Frontal cortex (tissue), 4 donors: ENCODE measurements around the gene MED9. TPM values are rescaled to one million over a fixed set of nuclear protein-coding genes. Genes with fewer than 3 reads are reported as not detected.
"Not testable (repeated sequence)": the region's sequence is repeated elsewhere in the genome, so short reads cannot be mapped to it uniquely, and the experiment has no call there.

ENCODE experiments used
- DNase-seq, 2 donors: peaks; one replicate each; pipeline ENCODE4 v3.0.0; 2012; ENCODE audit warnings: low spot score in 2 of 2
- FAIRE-seq: peaks from 2 replicates; lab custom pipeline; 2012; peaks lifted over from hg19 to GRCh38; lab: Jason Lieb, UNC
- total RNA-seq: library from RNA; depleted of rRNA; stranded (reverse); fragments of >200 nt; gene quantifications from one replicate; pipeline ENCODE4 v1.2.3, GENCODE V29; 2014
- donor health status: control.
- donor health status: control.
- donor health status: control.

Gene MED9
- total RNA-seq, 1 donor from 2014 or later: 12.6 TPM

DNA sequence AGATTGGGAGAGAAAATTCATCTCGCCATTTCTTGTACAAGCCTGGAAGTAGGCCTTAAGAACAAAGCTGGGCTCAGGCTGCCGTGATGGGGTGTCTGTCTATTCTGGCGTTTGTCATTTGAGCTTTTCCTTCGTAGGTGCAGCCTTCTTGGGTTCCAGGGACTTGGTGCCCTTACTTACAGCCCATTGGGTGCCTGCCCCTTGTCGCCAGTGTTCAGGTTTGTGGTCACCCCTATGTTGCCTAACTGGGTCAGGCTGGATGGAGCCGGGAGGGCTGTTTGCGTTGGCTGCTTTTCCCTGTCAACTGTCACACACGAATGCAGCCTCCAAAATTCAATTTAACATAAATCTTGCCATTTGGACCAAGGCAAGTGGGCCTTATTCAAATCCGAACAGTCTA lies 23.7 kb upstream of the MED9 start:
- FAIRE-seq (no peak), DNase-seq (no peak)

DNA sequence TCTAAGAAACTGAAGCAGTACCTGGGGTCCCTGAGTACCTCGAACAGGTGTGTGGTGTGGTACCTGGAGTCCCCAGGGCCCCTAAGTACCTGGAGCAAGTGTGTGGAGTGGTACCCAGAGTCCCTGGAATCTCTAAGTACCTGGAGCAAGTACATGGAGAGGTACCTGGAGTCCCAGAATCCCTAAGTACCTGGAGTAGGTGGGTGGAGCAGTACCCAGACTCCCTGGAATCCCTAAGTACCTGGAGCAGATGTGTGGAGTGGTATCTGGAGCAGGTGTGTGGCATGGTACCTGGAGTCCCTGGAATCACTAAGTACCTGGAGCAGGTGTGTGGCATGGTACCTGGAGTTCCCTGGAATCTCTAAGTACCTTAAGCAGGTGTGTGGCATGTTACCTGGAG lies 22.5 kb upstream of the MED9 start:
- DNase-seq (no peak), FAIRE-seq (no peak)

DNA sequence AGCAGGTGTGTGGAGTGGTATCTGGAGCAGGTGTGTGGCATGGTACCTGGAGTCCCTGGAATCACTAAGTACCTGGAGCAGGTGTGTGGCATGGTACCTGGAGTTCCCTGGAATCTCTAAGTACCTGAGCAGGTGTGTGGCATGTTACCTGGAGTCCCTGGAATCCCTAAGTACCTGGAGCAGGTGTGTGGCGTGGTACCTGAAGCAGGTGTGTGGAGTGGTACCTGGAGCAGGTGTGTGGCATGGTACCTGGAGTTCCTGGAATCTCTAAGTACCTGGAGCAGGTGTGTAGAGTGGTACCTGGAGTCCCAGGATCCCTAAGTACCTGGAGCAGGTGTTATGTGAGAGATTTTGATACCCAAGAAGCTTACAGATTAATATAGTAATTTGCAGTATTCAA lies 22.1 kb upstream of the MED9 start:
- not testable (repeated sequence) for DNase-seq, FAIRE-seq

DNA sequence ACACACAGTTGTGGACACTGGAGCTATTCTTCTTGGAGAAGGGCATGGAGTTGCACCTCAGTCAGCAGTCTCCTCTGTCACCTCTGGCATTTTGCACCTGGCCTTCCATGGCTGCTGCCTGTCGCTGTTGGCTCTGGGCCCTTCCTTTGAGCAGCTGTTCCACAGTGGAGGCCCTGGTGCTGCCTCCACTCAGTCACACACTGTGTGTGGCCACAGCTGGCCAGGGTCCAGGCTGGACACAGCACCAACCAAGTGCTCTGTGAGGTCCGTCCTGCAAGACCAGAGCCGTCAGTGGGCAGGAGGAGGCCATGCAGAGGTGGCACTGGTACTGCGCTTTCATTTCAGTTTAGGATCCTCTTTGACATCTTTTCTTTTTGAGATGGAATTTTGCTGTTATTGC lies 21.6 kb upstream of the MED9 start:
- DNase-seq: no peak
- FAIRE-seq: no peak

DNA sequence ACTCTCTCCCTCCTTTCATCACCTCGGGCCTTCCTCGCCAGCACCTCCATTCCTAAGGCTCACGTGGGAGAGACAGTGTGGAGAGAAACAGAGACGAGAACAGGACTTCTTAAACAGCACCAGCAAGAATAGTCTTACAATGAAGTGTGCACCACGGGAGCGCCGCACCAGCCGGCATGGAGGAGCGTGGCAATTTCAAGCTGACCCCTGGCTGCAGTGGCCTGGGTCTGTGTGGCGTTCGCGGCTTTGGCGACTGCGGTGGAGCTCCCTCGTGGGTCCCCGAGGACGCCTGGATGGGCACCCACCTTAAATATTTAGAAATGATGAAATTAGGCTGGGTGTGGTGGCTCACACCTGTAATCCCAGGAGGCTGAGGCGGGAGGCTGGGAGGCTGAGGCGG lies 20.5 kb upstream of the MED9 start:
- DNase-seq (no peak), FAIRE-seq (no peak)

DNA sequence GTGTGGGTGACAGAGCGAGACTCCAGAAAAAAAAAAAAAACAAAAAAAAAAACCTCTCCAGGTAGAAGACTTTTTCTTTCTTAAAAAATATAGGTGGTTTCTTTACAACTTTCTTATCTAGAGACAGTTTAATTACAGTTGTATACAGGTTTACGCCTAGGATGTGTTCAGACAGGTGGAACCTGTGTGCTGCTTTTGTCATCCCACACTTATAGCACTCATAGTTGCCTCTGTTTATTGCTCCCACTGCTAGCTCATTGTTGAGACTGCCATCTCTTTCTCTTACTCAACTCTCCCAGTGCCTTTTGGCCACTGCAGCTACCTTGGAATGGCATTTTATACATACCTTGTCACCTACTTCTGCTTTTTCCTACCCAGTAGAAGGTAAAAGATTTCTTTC lies 19.1 kb upstream of the MED9 start:
- DNase-seq: no peak
- no peak for FAIRE-seq

DNA sequence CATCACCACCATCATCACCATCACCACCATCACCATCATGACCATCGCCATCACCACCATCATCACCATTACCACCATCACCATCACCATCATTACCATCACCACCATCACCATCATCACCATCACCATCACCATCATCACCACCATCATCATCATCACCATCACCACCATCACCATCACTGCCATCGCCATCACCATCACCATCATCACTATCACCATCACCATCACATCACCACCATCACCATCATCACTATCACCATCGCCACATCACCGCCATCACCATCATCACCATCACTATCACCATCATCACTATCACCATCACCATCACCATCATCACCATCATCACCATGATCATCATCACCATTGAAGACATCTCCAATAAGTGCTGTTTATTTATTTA lies 16.8 kb upstream of the MED9 start:
- DNase-seq: no peak
- no peak for FAIRE-seq

DNA sequence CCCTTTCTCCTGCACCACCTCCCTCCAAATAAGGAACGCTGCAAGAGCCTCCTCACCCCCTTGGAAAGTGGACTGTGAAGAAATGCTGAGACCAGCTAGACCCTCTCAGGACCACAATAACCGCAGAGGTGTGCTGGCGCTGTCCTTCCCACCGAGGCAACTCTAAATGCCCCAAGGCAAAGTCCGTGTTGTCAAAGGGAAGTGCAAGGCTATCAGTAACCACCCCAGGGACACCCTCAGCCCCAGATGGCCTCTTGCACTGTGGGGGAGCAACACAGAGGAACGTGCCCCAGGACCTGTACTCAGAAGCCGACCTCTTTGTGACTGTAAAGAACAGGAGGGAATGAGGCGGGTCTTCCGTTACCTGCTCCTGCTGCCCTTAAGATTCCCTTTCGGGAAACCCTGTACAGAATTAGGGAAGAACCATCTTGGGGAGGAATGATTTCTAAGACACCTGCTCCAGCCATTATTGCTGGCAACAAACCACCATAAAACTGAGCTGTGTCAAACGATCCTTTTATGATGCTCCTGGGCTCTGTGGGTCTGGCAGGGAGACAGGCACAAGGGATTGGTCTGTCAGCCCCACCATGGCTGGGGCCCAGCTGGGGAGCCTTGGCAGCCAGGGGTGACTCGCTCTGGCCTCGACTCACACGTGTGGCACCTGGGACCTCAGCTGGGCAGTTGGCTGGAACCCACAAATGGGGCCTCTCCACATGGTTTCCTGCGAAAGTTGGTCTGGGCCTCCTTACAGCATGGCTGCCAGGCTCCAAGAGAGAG lies 14.6 kb upstream of the MED9 start:
- no peak for FAIRE-seq
- DNase-seq: no peak

DNA sequence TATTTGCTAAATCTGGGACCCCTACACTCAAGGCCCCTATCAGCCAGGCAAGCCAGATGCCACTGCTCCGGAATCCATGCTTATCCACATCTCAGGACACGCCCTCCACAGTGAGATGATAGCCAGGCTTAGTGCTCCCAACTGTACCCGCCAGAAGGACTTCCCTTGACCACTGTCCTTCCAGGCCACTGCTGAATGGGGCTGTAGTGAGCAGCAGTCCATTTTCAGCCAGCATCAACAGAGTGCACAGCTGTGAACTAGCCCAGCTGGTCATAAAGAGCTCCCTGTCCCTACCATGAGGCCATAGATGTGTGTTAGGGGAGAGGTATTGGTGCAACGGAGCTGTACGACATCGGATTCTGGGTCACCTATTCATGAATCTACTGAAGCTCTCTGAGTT lies 13.0 kb upstream of the MED9 start:
- DNase-seq: no peak
- FAIRE-seq: no peak

DNA sequence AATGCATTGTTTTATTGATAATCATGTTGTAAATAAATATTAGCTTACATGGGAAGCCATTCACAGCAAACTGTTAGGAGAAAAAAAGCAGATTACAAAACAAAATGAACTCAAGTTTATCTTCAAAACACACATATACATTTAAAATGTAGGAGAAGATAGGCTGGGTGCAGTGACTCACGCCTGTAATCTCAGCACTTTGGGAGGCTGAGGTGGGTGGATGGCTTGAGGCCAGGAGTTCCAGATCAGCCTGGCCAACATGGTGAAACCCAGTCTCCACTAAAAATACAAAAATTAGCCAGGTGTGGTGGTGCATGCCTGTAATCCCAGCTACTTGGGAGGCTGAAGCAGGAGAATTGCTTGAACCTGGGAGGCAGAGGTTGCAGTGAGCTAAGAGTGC lies 10.9 kb upstream of the MED9 start:
- not testable (repeated sequence) for DNase-seq, FAIRE-seq

DNA sequence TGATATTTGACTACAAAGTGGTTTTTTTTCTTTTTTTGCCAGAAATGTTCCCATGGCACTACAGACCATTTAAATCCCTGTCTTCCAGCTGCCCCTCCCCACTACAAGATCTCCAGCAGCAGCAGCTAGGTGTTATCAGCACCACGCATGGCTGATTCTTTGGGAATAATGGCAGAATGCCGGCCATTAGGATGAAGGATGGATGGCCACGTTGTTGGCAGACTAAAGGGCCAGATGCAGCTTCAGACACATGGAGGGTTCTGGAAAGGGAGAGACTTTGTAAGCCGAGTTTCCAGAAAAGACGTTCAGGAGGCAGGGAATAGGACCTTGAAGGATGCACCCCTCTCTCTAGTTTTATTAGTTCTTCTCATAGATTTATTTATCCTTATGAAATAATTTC lies 10.3 kb upstream of the MED9 start:
- no peak for DNase-seq
- FAIRE-seq: no peak

DNA sequence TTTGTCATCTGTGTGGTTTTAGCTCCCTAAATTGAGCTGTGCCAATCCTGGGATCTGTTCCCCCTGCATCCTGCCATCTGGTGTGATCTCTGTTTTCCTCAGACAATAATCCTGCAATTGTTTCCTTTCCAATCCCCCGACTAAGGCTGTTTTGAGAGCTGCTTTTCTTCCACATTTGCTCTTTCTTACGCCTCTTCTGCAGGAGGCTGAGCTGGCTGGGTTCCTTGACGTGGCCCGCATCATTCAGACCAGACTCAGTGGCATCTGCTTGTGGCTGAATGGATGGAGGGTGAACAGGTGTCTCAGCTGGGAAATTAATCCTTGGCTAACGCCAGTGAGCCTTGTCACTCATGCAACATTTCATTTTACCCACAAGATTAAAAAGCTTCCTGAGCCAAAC lies 9.8 kb upstream of the MED9 start:
- FAIRE-seq (no peak), DNase-seq (no peak)

DNA sequence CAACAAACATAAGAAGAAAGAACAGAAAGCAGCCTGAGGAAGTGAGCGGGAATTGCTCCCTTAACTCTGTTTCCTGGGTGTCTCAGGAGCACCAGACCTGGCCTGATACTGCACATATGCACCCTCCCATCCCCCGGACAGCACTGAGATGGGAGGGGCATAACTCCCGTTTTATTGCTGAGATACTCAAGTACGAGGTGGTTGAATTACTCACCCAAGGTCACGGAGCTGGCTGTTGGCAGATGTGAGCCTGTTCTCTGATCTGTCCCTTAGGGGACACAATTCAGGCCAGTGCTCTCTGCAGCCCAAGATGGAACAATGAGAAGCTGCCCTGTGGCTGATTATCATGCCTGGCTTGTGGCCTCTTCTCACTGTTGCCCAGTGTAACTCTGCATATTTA lies 9.1 kb upstream of the MED9 start:
- DNase-seq: no peak
- no peak for FAIRE-seq

DNA sequence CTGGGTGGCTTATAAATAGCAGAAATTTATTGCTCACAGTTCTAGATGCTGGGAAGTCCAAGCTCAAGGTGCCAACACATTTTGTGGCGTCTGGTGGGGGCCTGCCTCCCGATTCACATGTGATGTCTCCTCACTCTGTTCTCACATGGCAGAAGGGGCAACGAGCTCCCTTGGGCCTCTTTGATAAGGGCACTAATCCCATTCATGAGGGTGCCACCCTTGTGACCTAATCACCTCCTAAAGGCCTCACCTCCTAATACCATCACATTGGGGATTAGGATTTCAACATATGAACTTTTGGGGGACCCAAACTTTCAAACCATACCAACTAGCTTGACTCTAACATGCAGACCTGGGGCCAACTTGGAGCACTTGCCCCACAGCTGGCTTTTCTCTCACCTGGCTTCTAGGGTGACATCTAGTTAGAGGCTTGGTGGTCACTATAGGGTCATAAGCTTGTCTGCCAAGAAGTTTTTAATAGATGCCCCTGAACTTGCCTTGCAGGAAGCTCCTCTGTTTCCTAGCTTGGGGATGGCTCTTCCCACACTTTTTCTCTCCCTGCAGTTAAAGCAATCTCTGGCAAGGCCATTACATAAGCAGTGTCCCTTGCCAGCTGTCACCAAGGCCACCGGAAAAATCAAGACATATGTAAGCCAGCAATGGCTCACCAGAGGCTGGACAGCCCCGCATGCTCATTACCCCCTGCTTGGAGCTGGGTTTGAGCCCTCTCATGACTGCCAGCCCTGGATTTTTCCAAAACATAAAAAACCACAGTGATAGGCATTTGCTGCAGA lies 8.4 kb upstream of the MED9 start:
- DNase-seq (no peak), FAIRE-seq (no peak)

DNA sequence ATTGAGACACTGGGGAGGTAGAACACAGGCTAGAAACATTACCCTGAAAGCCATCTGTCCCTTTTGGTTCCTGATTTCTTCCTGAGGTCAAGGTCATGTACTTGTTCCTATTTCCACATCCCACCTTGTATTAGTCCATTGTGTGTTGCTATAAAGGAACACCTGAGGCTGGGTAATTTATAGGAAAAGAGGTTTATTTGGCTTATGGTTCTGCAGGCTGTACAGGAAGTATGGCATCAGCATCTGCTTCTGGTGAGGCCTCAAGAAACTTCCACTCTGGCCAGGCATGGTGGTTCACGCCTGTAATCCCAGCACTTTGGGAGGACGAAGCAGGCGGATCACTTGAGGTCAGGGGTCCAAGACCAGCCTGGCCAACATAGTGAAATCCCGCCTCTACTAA lies 7.4 kb upstream of the MED9 start:
- FAIRE-seq (no peak), DNase-seq (no peak)

DNA sequence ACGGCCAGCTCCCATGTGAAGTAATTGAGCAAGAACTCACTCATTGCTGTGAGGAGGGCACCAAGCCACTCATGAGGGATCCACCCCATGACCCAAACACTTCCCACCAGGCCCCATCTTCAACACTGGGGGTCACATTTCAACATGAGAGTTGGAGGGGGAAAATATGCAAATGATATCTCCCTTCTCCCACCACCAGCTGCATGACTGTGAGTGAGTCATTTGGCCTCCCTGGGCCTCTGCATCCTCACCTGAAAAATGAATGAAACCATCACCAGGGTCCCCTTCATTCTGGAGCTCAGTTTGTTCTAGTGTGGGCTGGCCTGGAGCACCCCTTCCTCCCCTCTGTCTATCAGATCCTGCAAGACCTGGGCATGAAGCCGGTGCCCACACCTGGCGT lies 6.8 kb upstream of the MED9 start:
- FAIRE-seq (no peak), DNase-seq (no peak)

DNA sequence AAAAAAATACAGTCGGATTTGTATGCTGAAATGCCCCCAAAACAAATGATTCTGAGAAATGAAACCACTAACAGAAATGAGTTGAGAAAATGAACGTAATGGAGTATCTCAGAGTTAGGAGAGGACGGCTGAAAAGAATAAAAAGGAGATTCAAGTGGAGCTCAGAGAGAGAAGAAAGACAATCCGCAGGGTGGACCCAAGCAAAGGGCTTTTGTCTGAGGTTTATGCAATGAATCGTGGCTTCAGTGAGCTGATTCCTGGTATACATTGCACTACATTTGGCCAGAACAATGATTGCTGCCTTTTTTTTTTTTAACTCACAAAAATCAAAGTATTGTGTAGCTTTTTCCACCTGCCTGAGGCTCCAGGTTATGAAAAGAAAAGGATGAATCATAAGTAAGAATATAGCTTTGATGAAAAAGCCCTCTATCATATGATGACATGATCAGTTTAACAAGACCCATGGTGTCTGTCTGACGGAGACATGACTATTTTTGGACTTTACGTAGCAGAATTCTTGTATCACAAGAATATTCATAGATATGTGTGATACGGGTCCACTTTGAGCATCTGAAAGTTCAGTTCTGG lies 4.4 kb upstream of the MED9 start:
- no peak for DNase-seq
- FAIRE-seq: no peak

DNA sequence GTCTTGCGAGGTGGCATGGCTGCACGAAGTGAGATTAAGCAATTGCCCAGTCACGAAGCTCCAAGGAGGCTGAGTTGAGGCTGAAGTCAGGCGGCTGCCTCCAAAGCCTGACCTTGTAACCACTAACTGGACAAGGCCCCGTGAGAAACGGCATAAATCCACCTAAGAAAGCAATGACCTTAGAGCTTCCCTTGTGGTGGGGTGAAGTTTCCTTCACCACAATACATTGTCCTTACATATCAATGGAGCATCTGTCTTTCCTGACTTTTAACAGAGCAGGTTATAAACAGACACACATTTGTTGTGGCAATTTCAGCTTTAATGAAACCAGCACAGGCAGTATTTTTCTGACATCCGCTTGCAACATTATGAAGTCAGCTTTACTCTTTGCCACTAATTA lies 2.5 kb upstream of the MED9 start:
- DNase-seq: no peak
- FAIRE-seq: no peak

DNA sequence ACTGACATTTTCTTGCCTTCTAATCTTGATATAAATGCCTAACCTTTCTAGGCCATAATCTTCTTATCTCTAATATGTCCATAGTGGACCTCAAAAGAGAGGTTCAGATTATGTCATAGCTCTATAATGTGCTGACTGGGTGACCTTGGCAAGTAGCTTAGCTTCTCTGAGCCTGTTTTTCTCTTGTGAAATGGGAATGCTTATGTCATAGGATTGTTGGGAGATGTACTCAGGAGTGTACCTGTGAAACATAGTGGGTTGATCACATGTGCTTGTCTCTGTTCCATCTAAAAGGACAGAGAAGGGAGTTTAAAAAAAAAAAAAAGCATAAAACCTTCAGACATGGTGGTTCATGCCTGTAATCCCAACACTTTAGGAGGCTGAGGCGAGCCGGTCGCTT lies 2.4 kb downstream of the MED9 start:
- FAIRE-seq (no peak), DNase-seq (no peak)

DNA sequence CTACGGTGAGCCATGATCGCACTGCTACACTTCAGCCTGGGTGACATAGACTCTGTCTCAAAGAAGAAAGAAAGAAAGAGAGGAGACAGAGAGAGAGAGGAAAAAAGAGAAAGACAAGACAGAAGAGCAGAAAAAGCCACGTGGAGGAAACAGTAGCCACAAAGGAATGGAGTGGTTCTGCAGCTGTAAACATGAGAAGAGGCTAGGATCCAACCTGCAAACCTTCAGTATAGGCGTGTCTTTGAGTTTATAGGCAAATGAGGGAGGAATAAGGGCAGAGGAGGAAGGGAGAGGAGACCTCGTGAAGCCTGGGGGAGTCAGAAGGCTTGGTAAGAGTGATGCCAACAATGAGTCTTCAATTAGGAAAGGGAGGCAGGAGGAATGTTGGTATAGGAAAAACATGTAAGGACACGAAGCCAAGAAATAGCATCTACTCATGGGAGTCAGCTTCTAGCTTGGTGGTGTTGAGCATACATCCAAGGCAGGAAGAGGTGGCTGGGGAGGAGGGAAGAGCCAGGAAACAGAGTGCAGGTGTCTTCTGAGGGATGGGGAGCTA lies 3.9 kb downstream of the MED9 start:
- no peak for FAIRE-seq
- DNase-seq: no peak

DNA sequence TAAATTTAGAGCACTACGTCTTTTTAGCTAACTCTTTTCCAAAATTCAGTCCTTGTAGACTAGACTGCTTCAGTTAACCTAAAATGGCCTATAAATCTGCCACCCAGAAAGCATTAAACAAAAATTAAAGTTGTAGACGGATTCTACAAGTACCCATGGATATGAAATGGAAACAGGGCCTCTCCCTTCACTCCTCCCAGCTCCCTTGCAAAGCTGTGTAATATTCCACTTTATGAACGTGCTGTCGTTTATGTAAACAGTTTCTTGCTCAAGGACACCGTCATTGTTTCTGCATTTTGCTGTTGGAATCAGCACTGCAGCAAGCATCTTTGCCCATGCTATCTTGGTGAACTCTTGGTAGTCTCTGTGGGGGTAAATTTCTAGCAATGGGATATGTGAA lies 5.1 kb downstream of the MED9 start:
- DNase-seq (no peak), FAIRE-seq (no peak)
